ENCODE data around the gene PHKG2. TPM values are rescaled to one million over a fixed set of nuclear protein-coding genes. Genes with fewer than 3 reads are reported as not detected.

Gene PHKG2
- total RNA-seq, 1 donor from 2014 or later = 34.4 TPM

DNA sequence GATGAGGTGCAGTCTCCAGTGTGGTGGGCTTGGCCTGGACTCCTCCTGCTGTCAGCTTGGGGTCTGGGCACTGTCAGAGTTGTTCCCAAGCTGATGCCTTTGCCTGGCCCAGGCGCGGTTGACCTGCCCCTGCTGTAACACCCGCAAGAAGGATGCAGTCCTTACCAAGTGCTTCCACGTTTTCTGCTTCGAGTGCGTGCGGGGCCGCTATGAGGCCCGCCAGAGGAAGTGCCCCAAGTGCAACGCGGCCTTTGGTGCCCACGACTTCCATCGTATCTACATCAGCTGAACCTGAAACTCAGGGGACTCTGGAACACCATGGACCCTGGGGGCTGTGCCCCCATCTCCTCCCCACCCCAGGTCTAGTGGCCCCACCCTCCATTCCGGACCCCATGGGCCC is 25.6 kb downstream of the PHKG2 start:
- no peak for DNase-seq (ENCODE audit: low read depth)

DNA sequence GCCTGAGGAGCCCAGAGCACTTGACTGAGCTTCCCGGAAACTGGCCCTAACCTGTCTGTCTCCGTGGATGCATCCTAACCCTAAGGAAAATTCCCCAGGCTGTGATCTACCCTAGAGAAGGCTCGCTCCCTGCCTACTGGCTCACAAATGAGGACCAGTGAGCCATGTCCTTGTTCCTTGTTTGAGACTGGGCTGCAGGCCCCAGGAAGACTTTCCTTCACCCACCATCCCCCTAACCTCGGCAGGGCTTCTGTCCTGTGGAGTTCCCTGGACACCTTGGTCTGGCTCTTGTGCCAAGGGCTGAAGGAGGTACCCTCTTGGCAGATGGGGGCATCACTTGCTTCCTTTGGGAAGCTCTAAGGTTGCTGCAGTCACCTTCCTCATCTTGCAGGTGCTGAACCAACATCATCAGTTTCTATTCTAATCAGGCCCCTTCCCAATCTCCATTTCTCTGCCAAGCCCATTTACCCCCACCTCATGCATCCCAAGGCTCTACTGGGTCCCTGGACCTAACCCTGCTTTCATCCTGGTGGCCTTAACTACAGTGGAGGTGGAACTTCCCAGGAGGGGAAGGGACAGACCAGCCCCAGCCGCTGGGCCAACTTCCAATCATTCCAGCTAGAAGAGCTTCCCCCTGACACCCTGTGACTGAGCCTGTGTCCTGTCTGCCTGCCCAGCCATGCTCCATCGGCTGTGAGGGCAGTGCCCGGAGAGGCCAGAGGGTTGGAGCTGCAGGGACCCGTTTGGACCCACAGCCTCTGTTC is 26.3 kb downstream of the PHKG2 start:
- DNase-seq (ENCODE audit: low read depth) = no peak

DNA sequence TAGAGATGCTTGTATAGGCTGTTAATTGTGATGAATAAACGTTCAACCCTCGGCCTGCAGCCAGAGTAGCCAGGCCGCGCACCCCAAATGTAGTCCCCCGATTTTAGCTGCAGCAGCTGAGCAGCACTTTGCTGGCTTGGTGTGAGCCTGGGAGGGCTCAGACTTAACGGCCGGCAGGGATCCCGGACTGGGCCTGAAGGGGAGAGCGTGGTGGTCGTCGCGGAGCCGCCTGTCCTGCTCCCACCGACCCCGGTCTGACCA is 26.8 kb downstream of the PHKG2 start:
- no peak for DNase-seq (ENCODE audit: low read depth)

DNA sequence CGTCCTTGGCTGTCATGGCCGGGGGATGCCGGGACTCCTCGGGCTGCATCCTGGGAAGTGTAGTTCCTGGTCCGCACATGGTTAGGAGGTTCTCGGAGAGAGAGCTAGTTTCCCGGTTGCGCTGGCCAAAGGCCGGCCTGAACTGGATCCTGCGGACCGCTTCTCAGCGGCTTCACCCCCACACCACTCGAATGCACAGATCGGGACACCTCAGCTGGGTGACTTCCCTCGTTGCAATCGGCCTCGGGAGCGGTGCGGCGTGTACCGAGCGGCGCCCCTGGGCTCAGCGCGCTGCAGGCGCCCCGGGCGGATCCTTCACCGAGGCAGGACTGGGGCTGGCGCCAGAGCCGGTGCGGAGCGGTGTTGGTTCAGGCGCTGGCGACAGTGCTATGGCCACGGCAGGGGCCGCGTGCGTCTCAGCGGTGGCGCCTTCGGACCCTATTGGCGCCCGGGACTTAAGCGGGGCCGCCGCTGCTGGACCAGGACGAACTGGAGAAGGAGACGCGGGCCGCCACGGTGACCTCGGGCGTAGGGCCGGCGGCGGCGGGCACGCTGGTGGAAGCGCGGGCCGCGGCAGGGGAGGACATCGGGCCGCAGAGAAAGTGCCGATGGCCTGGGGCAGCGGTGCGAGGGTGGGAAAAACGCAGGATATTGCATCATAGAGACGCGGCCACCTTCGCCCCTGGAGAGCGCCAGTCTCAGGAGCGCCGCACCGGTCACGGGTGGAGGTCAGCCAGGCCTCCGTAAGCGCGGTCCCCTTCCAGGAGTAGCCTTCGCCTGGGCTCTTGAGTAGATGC is 27.4 kb downstream of the PHKG2 start:
- DNase-seq (ENCODE audit: low read depth) = peak; percentile 90

DNA sequence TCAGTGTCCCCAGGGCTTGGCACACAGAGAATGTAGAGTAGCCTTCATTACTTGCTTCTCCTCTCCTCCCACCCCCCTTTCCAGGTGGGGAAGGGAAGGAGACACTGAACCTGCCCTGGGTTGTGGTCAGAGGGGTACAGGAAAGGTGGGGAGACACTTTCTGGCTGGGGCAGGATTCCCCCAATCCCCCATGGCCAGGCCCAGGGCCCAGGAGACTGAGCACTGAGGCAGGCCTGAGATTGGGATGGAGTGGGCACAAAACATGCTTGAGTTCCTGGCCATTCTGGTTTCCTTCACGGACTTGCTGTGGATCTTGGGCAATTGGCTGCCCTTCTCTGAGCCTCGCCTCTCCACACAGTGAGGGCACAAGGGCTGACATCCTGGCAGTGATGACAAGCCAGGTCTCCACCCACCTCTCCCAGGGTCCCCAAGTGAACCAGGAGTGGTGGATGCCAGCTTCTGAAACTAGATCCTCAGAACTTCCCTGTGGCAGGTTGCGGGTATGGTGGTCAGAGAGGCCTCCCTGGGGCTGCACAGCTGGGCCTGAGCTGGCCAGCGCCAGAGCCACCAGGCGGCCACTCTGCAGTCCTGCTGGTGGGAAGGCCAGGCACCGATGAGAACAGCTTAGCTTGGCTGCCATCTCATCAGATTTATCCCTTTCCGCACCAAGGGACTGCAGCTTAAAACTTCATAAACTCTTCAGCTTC is 29.5 kb downstream of the PHKG2 start:
- DNase-seq (ENCODE audit: low read depth) = peak; percentile 85

DNA sequence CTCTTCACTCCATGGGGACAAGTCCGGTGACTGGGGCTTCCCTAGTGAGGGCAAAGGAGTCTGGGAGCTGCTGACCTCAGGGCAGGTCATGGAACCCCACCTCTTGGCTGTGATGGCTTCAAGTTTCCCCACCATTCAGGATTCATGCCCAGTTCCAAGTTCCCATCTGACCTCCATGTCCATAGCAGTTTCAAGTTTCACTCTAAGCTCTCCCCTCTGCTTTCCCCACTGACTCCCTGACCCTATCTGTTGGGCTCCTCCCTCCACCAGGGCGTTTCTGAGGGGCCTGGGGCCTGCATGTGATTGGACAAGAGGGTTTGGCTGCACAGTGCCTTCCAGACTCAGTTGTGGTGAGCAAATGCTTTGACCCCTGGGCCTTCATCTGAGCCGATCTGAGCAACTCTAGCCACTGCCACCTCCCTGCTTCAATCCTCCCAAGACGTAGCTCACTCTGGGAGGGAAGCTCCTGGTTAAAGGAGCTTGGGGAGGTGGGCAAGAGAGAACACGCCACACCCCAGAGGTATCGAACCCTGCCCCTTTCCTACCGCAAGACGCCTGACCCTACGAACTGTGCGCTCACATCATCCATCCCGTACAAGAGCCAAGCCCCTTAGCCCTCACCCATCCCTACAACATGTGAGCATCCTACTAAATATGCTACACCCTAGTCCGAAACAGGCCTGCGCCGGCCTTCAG is 30.5 kb downstream of the PHKG2 start:
- peak; percentile 73 for DNase-seq (ENCODE audit: low read depth)

DNA sequence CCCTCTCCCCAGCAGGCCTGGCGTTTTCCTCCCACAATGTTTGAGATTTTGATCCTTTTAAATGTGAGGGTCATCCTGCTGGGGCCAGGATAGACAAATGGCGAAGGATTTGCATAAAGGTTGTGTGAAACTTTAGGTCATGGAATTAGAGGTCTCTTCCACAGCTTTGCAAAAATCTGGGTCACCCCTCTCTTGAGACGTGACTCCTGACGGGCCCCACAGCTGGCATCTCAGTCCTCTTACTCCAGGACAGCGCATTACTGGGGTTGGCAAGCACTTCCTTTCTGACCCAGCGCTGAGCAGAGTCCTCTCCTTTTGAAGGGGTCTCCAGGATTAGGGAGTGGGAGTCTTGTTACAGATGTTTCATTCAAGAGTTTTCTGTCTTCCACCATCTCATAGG is 31.4 kb downstream of the PHKG2 start:
- no peak for DNase-seq (ENCODE audit: low read depth)

DNA sequence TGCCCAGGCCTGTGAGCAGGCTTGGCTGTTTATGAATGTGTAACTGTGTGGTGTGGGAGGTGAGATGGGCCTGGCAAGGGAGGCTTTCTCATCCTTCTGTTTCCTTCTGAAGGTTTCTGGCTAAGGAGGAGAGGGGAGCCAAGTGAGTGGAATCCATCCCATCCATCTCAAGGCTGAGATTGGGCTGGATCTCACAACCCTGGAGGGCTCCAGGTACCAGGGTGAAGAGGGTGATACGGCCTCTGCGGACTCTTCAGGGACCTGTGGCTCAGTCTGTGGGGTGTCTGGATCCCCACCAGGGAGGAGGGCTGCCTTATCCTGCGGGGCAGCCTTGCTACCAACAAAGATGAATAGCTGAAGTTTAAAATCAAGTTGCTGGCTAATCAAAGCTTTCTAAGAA is 31.8 kb downstream of the PHKG2 start:
- no peak for DNase-seq (ENCODE audit: low read depth)

DNA sequence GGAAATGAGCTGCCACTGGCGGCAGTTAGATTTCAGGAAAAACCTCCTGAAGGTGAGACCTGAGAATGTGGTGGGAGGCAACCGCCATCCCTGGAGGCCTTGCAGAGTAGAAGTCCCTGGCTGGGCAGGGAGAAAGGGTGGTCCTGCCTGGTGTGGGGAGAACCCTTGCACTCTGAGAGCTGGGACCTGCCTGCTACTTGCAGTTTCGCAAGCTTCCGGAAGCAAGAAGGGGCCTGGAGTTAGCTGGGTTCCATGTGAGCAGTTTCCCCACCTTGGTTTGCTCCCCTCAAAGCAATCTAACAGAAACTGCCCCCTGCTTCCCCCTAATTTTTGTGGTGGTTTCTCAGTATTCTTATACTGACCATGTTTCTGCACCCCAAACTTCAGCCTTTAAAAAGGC is 32.3 kb downstream of the PHKG2 start:
- DNase-seq (ENCODE audit: low read depth) = no peak

DNA sequence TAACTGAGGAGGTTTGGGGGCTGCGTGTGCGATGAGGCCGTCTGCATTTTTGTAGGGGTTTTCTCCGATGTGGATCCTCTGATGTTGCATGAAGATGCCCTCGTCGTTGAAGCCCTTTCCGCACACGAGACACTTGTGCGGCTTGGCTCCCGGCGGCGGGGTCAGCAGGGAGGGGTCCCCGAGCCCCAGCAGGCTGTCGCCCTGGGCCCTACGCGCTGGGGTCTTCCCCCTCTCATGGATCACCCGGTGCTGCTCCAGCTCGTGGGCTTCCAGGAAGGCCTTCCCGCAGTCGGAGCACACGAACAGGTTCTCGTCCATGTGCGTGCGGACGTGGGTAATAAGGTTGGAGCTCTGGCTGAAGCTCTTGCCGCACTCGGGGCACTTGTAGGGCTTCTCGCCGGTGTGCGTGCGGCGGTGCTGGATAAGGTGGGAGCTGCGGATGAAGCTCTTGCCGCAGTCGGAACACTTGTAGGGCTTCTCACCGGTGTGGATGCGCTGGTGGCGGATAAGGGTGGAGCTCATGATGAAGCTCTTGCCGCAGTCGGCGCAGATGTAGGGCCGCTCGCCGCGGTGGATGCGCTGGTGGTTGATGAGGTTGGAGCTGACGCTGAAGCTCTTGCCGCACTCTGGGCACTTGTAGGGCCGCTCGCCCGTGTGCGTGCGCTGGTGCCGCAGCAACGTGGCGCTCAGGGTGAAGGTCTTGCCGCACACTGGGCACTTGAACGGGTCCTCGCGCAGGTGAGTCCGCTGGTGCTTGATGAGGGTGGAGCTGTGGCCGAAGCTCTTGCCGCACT is 34.5 kb downstream of the PHKG2 start:
- DNase-seq (ENCODE audit: low read depth) = no peak

DNA sequence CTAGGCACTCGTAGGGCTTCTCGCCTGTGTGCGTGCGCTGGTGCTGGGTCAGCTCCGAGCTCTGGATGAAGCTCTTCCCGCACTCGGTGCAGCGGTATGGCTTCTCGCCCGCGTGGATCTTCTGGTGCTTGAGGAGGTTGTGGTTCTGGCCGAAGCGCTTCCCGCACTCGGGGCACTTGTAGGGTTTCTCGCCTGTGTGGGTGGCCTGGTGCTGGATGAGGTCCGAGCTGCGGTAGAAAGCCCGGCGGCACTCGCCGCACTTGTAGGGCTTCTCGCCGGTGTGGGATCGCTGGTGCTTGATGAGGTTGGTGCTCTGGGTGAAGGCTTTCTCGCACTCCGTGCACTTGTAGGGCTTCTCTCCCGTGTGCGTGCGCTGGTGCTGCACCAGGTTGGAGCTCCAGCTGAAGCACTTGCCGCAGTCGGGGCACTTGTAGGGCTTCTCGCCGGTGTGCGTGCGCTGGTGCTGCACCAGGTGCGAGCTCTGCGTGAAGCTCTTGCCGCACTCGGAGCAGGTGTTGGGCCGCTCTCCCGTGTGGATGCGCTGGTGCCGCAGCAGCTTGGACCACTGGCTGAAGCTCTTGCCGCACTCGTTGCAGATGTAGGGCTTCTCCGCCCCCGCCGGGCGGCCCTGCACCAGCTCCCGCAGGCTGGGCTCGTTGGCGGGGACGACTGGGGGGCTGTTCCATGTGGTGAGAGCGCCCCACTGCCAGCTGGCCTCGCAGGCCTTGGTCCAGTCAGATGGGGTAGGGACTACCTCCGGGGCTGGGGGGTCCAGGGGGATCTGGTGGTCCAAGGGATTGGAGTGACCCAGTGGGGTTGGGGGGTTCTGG is 35.3 kb downstream of the PHKG2 start:
- no peak for DNase-seq (ENCODE audit: low read depth)

DNA sequence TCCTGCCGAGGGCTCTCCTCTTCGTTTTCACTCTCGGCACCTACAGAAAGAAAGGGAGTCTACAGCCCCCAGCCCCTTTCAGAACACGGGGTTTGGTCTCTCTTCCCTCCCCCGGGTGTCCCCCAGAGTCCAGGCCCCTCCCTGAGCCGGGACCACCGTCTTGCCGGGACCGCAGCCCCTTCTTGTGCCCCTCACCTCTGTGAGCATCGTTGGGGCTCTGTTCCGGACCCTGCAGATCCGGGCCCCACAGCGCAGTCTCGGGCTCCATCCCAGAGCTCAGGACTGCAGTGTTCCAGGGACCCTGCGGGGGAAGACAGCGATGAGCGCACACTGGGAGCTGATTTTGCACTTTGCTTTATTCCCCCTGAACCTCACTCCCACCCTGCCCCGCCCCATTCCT is 36.0 kb downstream of the PHKG2 start:
- DNase-seq (ENCODE audit: low read depth) = no peak

DNA sequence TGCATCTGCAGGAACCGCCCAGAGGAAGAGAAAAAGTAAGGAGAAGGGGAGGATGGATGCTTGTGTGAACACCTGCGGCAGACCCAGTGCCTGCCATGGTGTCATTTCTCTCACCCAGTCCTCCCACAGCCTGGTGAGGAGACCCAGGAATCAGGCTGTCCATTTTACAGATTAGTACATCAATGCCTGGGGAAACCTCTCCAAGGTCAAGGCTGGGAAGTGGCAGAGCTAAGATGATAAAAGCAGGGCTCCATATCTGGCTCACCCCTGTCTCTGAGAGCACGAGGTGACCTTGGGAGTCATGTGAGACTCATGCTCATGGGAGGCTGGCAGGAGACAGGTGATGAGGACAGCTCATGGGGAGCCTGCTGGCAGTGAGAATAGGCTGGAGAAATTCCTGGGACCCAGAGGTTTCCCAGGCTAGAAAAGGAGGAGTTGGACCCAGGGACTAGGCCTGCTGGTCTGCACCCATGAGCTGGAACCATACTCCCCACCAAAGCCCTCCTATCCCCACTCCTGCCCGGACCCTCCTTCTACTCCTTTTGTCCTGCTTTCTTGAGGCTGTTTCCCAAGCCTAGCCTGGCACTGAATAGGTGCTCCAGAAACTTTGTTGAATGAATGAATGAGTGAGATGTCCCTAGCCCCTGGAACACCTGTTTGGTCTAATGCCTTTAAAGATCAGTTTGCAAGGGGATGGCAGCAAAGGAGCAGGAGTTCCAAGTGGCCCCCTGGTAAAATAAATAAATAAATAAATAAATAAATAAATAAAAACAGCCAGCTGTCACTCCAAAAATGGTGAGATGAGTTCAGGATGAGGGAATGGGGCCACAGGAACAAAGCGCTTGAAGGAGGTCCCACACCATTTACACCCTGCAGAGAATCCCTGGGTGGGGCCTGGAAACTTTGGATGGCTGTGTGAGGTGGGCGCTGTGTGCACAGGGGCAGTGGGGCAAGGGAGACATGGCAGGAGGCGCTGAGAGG is 37.2 kb downstream of the PHKG2 start:
- peak; percentile 54 for DNase-seq (ENCODE audit: low read depth)

DNA sequence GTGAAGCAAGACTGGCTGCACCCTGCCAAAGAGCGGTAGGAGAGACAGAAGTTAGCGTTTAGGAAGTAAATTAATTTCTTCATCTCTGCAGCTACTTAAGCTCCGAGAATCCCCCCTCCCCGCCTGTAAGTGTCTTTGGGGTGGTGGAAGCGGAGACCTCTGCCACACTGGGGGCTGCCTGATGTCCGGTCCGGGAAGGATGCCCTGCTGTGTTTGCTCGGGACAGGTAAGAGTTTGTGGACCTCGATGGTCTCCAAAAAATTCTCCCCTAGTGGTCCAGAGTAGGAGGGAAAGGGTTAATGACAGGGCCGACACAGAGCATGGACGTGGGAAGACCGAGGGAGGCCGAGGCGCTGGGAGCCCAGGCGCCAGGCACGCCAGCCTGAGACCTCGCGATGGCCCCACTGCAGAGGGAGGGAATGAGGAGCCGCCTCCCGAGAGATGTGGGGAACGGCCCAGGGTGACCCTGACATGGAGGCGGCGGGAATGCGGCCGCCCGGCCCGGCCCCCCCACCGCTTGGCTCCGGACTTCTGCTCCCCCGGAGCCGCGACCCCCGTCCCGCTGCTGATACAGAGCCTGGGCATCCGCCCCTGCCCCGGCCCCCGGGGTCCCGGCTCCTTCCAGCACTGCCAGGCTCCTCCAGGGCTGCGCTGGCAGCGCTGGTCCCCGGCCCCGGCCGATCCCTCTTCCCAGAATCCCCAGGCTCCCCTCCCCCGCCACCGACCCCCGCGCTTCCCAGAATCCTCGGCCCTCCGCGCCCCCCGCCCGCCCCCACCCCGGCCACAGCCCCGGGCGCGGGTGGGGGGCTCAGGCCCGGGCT is 38.1 kb downstream of the PHKG2 start:
- DNase-seq (ENCODE audit: low read depth) = peak; percentile 68

DNA sequence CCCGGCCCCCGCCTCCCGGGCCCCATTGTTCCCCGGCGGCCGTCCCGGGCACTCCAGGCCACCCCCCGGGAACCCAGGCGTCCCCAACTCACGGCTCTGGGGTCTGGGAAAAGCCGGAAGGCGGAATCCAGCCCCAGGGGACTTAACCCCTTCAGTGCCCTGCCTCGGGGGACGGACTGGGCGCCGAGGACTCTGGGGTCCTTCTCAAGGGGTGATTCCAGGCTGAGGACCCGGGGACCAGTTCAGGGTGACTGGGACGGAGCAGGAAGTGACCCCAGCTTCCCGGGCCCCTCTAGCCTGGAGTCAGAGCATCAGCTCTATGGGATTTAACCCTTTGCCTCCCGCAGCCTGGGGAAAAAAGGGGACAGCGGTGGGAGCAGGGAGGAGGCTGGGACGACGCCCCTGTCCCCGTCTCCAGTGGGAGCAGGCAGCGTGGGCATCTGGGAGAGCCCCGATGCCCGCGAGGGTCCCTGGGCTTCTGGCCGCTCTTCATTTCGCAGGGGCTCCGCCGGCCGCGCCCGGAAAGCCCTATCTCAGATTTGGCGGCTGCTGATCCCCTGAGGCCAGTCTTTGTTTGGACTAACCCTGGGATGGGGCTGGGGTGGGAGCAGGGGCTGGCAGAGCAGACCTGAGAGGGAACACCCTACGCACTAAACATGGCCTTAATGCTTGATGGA is 38.8 kb downstream of the PHKG2 start, which contains the start of gene ZNF629:
Gene ZNF629, minus strand, starts transcription at position 270 of the 677 bp plus-strand sequence. CDS start 2,723 bp downstream, outside the sequence.
- DNase-seq (ENCODE audit: low read depth) = peak; percentile 89

DNA sequence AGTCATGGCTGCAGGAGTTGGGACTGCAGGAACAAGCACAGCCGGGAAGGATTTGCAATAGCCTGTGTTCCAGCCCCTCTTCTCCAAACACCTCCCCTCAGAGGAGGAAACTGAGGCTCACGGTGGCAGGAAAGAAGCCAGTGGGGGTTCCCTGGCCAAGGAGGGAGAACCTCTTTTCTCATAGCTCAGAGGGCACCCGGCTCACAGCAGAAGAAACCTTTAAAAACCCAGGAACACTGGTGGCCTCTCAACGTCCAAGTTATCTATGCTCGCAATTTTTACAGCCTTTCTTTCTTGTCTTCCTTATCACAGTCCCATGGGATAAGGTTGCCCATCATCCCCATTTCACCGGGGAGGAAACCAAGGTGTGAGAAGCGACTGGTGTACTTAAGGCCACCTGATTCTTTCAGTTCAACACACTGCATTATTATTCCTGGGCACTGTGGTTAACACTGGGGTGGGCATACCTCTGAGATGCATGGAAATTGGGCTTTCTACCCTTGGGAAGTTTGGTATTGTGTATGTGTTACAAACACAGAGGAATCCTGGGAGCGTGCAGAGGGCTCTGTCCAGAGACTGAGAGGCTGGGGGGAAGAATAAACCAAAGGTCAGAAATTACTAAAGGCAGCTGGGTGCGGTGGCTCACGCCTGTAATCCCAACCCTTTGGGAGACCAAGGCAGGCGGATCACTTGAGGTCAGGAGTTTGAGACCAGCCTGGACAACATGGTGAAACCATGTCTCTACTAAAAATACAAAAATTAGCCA is 39.6 kb downstream of the PHKG2 start:
- no peak for DNase-seq (ENCODE audit: low read depth)

All from myocyte (in vitro differentiated cells).